Smooth muscle cell (in vitro differentiated cells): ENCODE measurements around the gene HOXB5. TPM values are rescaled to one million over a fixed set of nuclear protein-coding genes. Genes with fewer than 3 reads are reported as not detected.

Experiments
- DNase-seq: peaks from one replicate; lab custom pipeline; 2025; ENCODE audit not compliant: unreplicated experiment; lab: John Stamatoyannopoulos, UW
- H2AFZ ChIP-seq: fragments of 200-600 bp; sonication (generic); 2 replicates; pipeline ENCODE4 v1.6.0; 2016; ENCODE audit warnings: antibody characterized with exemption, low read depth, mild to moderate bottlenecking
- H3F3A ChIP-seq: fragments of 200-600 bp; sonication (generic); 2 replicates; pipeline ENCODE4 v1.6.0; 2017; ENCODE audit warnings: antibody characterized with exemption, low read depth
- H3K27ac ChIP-seq: fragments of 200-600 bp; sonication (generic); 2 replicates; pipeline ENCODE4 v1.5.1; 2016; ENCODE audit warnings: low read depth, mild to moderate bottlenecking
- H3K27me3 ChIP-seq: fragments of 200-600 bp; sonication (generic); 2 replicates; pipeline ENCODE4 v1.6.1; 2016; ENCODE audit warnings: low read depth, mild to moderate bottlenecking
- H3K36me3 ChIP-seq: fragments of 200-600 bp; sonication (generic); 2 replicates; pipeline ENCODE4 v1.5.1; 2016; ENCODE audit warnings: low read depth
- H3K4me1 ChIP-seq: fragments of 200-600 bp; sonication (generic); 2 replicates; pipeline ENCODE4 v1.5.1; 2016; ENCODE audit warnings: low read depth
- H3K4me2 ChIP-seq: fragments of 200-600 bp; sonication (generic); 2 replicates; pipeline ENCODE4 v1.6.0; 2016; ENCODE audit warnings: mild to moderate bottlenecking
- H3K4me3 ChIP-seq: fragments of 200-600 bp; sonication (generic); 2 replicates; pipeline ENCODE4 v1.5.1; 2016; ENCODE audit warnings: mild to moderate bottlenecking
- H3K79me2 ChIP-seq: fragments of 200-600 bp; sonication (generic); 2 replicates; pipeline ENCODE4 v1.6.0; 2016; ENCODE audit warnings: low read depth, mild to moderate bottlenecking
- H3K9ac ChIP-seq: fragments of 200-600 bp; sonication (generic); 2 replicates; pipeline ENCODE4 v1.6.0; 2016; ENCODE audit warnings: low read depth
- H3K9me3 ChIP-seq: fragments of 200-600 bp; sonication (generic); replicated peaks from 2 replicates; pipeline ENCODE4 v1.5.1; 2016; ENCODE audit warnings: low read depth
- H4K20me1 ChIP-seq: fragments of 200-600 bp; sonication (generic); 2 replicates; pipeline ENCODE4 v1.6.0; 2016; ENCODE audit warnings: low read depth
- CTCF ChIP-seq: fragments of 200-600 bp; sonication (generic); IDR thresholded peaks from 2 replicates; pipeline ENCODE4 v1.5.1; 2017; ENCODE audit warnings: borderline replicate concordance, mild to moderate bottlenecking, antibody characterized with exemption; ENCODE audit not compliant: insufficient read depth, poor library complexity, severe bottlenecking
- WGBS: methylation state at CpG from one replicate; pipeline ENCODE4 v1.1.7; 2016; ENCODE audit warnings: low lambda C conversion rate; 5-methylcytosine and 5-hydroxymethylcytosine counted together
- polyA plus RNA-seq: library from polyadenylated mRNA; unstranded; fragments of >200 nt; fragmentation: Nextera tagmentation; extraction: Ambion mirVana; gene quantifications from 2 replicates; pipeline ENCODE4 v1.2.1, GENCODE V29; 2016
- total RNA-seq: library from RNA; depleted of rRNA; stranded (reverse); fragments of >200 nt; gene quantifications from 2 replicates; pipeline ENCODE4 v1.2.3, GENCODE V29; 2014

The HOXB5 gene
- total and polyA plus RNA-seq, 2 experiments from 2014 or later: 0.49 to 1.8 TPM

GRCh38 chr17:48628649-48629410 is 35.3 kb upstream of the HOXB5 start:
- H4K20me1 ChIP-seq: peaks cover 34% of the 10 kb centered on the region
- no peak overlapping the region for H2AFZ ChIP-seq
- H3K9ac ChIP-seq: no peak overlapping the region
- H3K4me3 ChIP-seq: no peak overlapping the region
- no peak for DNase-seq
- H3K79me2 ChIP-seq: peaks cover 23% of the 10 kb centered on the region
- H3F3A ChIP-seq: peaks cover 10% of the 10 kb centered on the region
- no peak overlapping the region for H3K4me2 ChIP-seq
- peaks cover 87% of the 10 kb centered on the region for H3K27me3 ChIP-seq
- H3K27ac ChIP-seq: no peak overlapping the region
- no peak for TF ChIP-seq CTCF
- 47% methylated on average over 5 of the region's 5 CpGs for WGBS
- no peaks in the 10 kb centered on the region for H3K9me3 ChIP-seq
- no peaks in the 10 kb centered on the region for H3K36me3 ChIP-seq
- H3K4me1 ChIP-seq: peaks cover 6% of the 10 kb centered on the region

- H3K9ac ChIP-seq: no peak overlapping the region
- no peak overlapping the region for H3K4me3 ChIP-seq
- peaks cover 91% of the 10 kb centered on the region for H3K27me3 ChIP-seq
- peaks cover 30% of the 10 kb centered on the region for H3K79me2 ChIP-seq
- TF ChIP-seq CTCF: no peak
- H3K4me2 ChIP-seq: peak overlapping the region; percentile 99
- H2AFZ ChIP-seq: no peak overlapping the region
- H3K36me3 ChIP-seq: no peaks in the 10 kb centered on the region
- no peak overlapping the region for H3K27ac ChIP-seq
- 43% methylated on average over 27 of the region's 27 CpGs for WGBS
- H3F3A ChIP-seq: peaks cover 7% of the 10 kb centered on the region
- H3K9me3 ChIP-seq: no peaks in the 10 kb centered on the region
- no peak for DNase-seq
- H4K20me1 ChIP-seq: peaks cover 39% of the 10 kb centered on the region
- H3K4me1 ChIP-seq: peaks cover 6% of the 10 kb centered on the region
Observed at GRCh38 chr17:48627623-48628521, 34.3 kb upstream of the HOXB5 start.

GRCh38 chr17:48627118-48627597 is 33.6 kb upstream of the HOXB5 start:
- H3K27me3 ChIP-seq: peaks cover 91% of the 10 kb centered on the region
- peak overlapping the region; percentile 99 for H3K4me2 ChIP-seq
- 12% methylated on average over 5 of the region's 5 CpGs for WGBS

More at GRCh38 chr17:48627118-48627597, 33.6 kb upstream of the HOXB5 start:
- H3K27ac ChIP-seq: peak overlapping the region; percentile 71
- peak overlapping the region; percentile 78 for H3K4me3 ChIP-seq
- no peaks in the 10 kb centered on the region for H3K36me3 ChIP-seq
- no peaks in the 10 kb centered on the region for H3K9me3 ChIP-seq
- DNase-seq: no peak
- H3K9ac ChIP-seq: peak overlapping the region; percentile 51
- H3F3A ChIP-seq: no peaks in the 10 kb centered on the region
- peaks cover 43% of the 10 kb centered on the region for H4K20me1 ChIP-seq
- no peak overlapping the region for H2AFZ ChIP-seq
- H3K4me1 ChIP-seq: peaks cover 6% of the 10 kb centered on the region
- TF ChIP-seq CTCF: no peak
- peaks cover 32% of the 10 kb centered on the region for H3K79me2 ChIP-seq
